WI38 (cell line): ENCODE results near the gene QARS1.

Experiments
- H3K4me3 ChIP-seq: 2 replicates; pipeline ENCODE4 v1.5.1; 2011; ENCODE audit warnings: low read depth, mild to moderate bottlenecking, control low read depth, low read length
- TF ChIP-seq, protein P1 (sequence below): IDR thresholded peaks from 2 replicates; pipeline ENCODE4 v1.5.1; 2012; ENCODE audit warnings: low read depth, mild to moderate bottlenecking, control low read depth, low read length

QARS1 gene

DNA sequence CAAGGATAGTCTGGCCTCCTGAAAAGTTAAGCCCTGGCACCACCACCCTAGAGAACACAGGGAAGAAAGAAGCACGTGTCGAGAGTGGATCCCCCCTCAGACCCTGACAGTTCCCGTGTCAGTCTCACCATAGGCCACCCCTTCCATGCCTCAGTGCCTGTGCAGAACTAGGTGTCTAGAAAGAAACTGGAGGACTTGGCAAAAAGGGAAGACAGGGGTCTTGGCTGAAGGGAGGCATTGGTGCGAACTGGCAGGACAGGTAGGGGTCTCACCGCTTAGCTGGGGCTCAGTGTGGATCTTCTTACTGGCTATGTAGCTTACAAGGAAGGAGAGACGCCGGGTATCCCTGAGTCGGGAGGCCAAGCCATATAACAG, 518 bp downstream of the QARS1 start:
- H3K4me3 ChIP-seq = peak overlapping the region; percentile 80
- TF ChIP-seq, protein P1, sequence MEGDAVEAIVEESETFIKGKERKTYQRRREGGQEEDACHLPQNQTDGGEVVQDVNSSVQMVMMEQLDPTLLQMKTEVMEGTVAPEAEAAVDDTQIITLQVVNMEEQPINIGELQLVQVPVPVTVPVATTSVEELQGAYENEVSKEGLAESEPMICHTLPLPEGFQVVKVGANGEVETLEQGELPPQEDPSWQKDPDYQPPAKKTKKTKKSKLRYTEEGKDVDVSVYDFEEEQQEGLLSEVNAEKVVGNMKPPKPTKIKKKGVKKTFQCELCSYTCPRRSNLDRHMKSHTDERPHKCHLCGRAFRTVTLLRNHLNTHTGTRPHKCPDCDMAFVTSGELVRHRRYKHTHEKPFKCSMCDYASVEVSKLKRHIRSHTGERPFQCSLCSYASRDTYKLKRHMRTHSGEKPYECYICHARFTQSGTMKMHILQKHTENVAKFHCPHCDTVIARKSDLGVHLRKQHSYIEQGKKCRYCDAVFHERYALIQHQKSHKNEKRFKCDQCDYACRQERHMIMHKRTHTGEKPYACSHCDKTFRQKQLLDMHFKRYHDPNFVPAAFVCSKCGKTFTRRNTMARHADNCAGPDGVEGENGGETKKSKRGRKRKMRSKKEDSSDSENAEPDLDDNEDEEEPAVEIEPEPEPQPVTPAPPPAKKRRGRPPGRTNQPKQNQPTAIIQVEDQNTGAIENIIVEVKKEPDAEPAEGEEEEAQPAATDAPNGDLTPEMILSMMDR = no peak

DNA sequence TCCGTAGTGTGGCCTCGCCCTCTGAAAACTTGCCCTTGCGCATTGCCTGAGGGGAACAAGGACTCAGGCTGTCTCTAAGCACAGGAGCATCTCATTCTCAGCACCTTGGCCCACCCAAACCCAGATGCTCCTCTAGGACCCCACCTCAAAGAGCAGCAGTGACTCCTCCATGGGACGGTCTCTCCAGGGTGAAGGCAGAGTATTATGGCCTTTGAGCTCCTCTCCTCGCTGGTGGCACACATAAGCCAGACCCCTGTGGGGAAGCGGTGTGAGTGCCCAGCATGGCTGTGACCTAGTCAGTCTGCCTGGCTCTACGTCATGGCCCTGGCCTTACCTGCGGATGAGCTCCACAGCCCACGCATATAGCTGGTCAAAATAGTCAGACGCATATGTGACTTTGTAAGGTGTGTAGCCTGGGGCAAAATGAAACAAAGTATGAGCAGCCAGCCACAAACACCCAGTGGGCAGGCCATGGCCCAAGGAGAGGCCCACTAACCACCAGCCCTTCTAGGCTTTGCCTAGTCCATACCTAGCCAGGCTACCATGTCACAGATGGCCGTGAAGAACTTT, 4.4 kb downstream of the QARS1 start:
- TF ChIP-seq, protein P1 = no peak
- H3K4me3 ChIP-seq = no peak overlapping the region

DNA sequence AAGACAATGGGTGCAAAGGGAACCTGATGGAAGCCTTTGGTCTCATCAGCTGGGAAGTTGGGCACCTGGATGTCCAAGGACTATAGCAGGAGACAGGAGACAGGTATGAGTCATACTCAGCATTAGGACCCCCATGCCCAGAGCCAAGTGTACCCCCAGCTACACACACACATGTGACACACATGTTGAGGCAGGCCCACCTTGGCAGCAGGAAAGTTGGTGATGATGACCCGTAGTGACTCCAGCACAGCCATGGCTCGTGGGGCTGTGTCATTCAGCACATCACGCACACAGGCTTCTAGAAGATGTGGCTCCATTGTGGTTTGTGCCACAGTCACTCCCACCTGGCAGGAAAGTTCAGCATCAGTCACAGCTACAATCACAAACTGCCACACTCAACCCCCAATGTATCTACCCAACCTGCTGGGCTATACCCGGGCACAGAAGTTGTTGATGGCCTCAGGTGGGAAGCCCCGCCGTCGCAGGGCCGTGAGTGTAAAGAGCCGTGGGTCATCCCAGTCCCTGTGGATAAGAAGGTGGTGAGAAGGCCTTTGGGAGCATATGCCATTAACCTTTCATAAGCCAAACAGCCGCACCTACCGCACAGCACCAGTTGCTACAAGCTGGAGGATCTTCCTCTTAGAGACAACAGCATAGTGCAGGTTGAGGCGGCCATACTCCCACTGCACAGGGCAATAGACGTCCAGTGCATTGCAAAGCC, 5.5 kb downstream of the QARS1 start:
- H3K4me3 ChIP-seq = no peak overlapping the region
- TF ChIP-seq, protein P1 = no peak

DNA sequence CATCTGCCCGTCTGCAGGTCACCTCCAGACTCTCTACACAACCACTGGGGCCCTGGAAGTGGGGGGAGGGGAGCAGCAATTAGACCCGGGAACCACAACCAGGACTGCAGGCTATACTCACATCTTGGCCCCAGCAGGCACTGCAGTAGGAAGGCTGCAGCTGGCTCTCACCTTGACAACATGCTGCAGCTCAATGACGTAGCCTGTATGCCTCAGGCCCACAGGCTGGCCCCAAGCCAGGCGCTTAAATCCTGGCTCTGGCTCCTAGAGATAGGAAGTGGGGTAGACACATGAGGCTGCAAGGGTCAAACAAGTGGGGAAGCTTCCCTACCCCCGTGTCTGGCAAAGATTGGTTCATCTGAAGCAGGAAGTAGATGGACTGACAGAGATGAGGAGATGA, 6.1 kb downstream of the QARS1 start:
- no peak overlapping the region for H3K4me3 ChIP-seq
- TF ChIP-seq, protein P1 = no peak

DNA sequence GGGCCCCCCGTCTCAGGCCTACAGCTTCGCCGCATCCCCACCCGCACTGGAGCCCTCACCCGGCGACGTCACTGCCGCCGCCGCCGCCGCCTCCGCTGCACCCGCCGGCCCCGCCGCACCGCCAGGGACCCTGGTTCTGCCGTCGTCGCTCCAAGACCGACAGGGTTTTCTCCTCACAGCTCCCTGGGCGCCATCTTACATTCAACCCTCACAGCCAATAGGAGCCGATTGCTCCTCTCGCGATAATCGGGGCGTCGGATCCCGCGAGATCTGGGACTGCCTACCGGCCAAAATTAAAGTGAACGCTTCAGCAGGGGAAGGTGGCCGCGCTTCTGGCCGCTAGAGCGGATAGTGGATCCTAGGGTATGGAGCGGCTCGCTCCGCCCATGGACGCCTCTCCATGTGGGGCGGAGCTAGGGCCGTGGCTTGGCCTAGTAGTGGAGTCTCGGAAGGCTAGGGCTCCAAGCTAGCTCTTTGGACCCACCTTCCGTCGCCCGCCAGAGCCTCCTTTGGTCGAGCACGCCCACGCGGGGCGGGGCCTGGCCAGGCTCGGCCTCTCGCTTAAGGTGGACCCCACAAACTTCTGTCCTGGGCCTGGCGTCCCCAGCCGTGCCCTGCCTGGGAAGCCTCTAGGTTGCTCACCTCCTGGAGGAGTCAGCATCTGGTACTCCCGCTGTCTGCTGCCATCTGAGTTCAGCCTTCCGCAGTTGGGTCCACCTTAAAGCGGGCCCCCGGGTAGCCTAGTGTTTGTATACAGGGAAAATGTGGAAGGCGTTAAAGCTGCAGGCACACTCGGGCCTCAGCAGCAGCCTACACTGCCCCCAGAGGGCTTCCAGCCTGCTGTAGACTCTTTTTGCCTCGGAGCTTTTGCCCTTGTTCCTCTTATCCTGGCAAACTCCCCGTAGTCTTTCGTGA, 10.4 kb downstream of the QARS1 start, which contains the start of gene QRICH1:
Gene QRICH1 (minus strand): TSS at position 219 of the 915 bp plus-strand sequence. CDS start 17,054 bp downstream, outside the sequence.
- peak within 1 kb of the TSS; percentile 94 for H3K4me3 ChIP-seq
- TF ChIP-seq, protein P1 = peak; percentile 62

DNA sequence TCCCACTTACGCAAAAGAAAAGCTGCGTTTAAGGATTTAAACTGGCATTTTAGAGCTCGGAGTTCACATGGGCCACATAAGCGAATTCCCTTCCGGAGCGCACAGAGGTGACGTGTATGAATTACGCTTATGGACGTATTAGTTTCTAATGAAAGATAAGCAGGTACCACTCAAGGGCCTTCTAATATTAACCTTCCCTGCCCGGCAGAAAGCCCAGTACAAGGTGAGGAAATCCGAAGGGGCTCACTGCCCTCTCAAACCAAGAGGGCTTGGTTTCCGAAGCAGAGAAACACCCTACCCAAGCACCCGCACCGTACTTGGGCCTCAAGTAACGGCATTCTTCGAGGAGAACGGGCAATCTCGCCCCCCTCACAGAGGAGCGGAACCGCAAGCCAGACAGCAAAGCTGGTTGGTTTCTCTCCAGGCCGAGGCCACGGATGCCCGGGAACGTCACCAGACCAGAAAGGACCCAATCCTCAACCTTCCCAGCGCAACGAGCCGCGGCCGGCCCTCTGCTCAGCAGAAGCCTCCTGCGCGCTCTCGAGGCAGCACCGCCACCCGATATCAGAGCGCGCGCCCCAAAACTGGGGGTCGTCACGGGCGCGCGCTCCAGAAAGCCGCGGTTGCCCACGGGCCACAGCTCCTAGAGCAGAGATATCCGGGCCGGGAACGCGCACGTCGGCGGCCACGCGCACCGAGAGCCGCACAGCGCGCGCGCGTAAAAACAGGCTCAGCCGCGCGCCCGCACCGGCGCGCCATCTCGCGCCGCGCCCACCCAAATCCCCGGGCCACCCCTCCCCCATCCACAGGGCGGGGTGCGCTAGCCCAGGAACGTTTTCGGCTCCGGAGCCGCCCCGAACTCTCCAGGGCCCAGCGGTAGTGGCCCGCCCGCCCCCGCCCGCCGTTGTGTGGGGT, 11.4 kb downstream of the QARS1 start:
- H3K4me3 ChIP-seq = peak overlapping the region; percentile 94
- TF ChIP-seq, protein P1 = no peak
